DMS53 treated with DMSO at 0.1 percent for 48 hours (cell line): ENCODE results near the gene RACGAP1.

Source experiments
- DNase-seq: peaks from one replicate; lab custom pipeline; 2025; ENCODE audit not compliant: unreplicated experiment; lab: John Stamatoyannopoulos, UW

RACGAP1 gene

DNA sequence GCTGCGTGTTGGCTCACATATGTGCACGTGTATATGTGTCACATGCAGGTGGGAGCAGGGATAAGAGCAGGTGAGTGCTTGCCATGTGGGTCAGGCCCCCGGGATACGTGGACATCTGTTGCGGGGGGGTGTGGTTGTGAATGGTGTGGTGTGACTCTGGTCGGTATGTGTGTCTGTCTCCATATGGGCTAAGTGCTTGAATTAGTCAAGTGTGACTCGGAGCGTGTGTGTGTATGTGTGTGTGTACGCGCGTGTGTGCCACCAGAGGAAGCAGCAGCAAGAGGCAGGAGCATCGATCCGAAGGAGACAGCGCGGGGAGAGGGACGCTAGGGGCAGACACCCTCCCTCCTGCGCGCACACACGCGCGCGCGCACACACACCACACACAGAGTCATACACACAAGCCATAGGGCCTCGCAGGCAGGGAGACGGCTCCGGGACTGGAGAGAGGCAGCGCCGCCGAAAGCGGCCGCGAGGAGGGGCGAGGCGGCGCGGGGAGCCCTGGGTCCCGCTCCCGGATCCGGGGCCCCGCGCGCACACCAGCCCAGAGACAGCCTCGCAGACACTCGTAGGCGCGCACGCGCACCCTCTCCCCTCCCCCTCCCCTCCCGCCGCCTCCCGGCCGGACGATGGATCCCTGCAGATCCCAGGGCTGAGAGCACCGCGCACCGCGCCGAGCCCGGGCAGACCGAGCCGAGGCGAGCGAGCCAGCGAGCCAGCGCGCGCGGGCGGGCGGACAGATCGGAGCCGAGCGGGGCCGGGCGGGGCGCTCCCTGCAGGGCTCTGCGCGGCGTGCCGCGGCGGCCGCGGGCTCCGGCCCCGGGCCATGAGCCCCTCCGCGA is 31.9 kb upstream of the RACGAP1 start, which contains the start of gene ASIC1:
Gene ASIC1, plus strand, starts transcription at position 597 of the 842 bp plus-strand sequence. CDS start 1,171 bp downstream, outside the sequence.
- no peak for DNase-seq

DNA sequence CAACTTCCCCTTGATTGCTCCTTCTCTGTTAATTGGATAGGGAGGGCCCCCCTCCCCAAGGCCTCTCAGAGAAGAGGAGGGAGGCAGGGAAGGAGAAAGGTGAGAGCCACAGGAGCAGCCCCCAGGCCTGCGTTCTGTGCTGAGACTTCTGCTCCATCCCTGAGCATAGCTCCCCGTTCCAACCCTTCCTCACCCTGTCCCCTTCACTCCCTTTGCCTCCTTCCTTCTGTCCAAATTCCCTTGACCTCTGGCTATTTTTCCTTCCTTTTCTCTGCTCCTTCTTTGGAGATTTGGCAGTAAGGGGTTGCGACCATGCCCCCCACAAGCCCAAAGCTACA is 31.3 kb upstream of the RACGAP1 start:
- DNase-seq, result no peak

DNA sequence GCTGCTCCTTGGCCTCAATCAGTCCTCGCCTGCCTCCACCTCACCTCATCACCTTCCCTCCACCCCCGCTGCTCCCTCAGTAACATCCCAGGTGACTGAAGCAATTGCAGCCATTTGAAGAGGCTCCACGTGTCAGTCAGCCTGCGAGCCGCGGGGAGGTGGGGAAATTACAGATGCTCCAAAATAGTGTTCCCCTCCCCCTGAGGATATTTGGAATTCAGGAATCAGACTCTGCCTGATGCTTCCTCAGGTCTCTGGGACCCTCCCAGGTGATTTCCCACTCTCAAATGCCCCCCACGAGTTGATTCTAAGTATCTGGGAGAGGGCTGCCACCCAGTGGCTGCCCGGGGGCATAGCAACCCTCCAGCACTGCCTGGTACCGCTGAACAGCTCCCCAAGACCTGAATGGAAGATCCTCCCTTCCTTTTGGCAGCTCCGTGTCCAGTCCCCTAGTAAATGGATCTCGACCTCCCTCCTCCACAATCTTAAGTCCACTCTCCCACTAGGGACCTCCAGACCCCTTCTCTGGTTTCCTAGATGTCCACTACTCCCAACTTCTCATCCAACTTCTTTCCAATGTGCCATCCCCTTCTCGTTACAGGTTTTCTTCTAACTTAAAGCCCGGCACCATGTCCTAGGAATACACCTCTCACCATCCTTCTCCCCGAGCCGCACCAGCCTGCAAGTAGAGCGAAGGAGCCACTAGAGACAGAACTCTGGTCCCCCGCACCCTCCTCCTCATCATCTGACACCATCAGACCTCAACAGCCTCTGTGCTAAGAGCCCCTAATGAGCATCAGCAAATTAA is 30.7 kb upstream of the RACGAP1 start:
- peak; percentile 44 for DNase-seq

DNA sequence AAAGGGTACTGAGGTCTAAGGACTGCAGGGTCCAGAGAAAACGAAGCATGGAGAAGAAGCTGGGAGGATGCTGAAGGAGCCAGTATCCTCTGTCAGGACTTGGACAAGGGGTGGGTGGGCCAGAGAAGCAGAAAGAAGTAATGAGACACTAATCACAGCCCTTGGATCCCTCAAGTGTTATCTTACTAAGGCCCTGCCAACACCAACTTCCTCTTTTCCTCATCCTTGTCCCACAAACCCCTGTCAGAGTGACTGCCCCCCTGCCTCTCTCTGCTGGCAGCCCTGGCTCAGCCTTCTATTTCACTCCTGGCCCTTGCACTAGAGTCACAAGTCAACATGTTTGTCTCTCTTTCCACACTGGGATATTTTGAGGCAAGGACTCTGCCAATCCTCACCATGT is 28.3 kb upstream of the RACGAP1 start:
- no peak for DNase-seq

DNA sequence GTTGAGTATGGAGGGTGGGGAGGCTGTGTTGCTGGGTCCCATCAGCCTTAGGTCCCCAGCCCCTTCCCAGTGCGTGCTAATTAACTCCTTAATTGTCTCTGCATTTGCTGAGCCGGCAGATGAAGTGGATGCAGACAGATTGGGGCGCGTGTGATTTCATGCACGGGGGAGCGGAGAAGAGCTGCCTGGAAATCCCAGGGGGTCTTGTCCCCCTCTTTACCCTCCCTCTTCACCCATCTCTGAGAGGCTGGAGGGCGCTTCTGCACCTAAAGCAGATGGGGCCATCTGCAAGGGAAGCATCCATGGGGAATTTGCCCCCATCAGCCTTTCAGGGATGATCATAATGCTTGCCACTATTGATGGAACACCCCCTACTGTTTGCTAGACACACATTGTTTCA is 27.7 kb upstream of the RACGAP1 start:
- no peak for DNase-seq

DNA sequence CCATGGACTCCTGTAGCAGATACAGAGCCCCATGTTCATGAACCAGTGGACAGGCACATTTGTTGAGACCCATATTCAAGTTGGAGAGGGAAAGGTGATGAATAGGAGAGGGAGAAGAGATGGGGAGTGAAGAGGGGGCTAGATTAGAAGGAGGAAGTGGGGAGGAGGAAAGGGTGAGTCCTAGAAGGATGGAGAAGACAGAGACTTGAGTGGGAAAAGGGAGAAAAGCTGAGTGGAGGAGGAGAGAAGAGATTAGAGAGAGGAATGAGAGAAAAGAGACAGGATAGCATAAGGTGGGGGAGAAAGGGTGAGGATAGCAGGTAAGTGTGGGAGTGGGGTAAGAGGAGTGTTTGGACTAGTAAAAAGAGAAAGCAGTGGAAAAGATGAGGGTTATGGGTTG is 27.2 kb upstream of the RACGAP1 start:
- no peak for DNase-seq

DNA sequence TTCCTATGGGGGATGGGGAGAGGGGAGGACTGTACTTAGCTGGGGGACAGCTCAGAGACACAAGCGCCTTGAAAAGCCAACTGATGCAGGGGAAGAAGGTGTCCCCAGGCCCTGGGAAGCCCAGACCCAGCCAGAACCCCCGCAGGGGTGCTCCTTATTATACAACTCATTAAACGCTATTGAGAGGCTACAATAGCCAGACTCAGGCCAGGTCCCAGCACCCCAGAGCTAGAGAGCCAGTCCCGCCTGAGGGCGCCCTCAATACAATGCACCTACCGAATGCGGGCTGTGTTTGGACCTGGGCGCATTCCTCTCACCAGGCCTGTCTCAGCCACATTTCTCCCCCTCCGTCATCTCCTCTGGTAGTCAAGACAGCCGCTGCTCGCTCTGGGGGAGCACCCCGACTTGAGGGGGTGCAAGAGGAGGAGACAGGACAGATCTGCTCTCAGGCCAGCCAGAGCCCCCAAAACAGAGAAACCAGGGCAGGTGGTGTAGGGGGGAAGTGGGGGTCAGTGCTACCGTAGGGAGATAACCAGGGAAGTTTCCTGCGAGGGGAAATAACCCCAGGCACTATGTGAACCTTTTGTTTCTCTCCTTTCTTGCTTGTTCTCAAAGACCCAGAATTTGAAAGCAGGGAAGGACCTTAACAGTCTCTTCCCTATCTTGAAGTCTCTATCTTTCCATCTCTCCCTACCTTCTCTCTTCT is 26.0 kb upstream of the RACGAP1 start:
- no peak for DNase-seq

DNA sequence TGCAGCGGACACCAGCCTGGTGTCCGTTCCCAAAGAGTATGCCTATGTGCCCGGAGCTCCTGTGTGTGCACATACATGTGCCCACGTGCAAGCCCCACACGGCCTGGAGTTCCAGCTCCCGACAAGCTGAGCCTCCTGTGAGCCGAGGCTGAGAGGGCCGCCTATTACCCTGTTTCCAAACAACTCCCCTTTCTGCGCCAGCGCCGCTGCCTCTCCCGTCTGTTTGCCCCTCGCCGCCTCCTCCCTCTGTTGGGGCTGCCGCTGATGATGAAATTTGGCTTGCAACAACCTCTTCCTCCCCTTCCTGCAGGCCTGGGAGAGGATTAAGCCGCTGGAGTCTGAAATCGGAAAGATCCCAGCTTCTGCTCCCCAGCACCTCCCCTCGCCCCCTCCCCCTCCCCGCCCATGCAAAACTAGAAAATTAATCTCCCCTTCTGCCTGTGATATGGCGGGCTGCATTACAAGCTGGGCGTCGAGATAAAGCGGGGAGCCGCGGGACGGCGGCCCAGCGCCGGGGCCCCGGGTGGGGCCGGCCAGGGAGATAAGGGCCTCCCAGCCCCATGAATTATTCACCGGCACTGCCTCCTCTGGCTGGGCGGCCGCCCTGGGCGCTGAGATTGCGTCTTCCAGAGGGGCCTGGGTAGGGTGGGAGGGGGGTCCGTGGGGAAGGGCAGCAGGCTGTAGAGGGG is 25.3 kb upstream of the RACGAP1 start:
- no peak for DNase-seq

DNA sequence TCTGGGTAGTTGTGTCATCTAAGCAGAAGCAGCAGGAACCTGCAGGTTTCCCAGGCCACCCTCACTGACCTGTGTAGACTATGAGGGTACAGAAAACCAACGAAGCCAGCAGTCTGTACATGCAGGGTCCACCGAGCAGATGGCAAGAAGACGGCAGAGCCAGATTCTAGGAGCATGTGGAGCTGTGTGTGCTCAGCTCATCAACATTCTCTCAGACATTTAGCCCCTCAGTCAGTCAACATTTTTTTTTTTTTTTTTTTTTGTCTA is 24.8 kb upstream of the RACGAP1 start:
- DNase-seq, result no peak

DNA sequence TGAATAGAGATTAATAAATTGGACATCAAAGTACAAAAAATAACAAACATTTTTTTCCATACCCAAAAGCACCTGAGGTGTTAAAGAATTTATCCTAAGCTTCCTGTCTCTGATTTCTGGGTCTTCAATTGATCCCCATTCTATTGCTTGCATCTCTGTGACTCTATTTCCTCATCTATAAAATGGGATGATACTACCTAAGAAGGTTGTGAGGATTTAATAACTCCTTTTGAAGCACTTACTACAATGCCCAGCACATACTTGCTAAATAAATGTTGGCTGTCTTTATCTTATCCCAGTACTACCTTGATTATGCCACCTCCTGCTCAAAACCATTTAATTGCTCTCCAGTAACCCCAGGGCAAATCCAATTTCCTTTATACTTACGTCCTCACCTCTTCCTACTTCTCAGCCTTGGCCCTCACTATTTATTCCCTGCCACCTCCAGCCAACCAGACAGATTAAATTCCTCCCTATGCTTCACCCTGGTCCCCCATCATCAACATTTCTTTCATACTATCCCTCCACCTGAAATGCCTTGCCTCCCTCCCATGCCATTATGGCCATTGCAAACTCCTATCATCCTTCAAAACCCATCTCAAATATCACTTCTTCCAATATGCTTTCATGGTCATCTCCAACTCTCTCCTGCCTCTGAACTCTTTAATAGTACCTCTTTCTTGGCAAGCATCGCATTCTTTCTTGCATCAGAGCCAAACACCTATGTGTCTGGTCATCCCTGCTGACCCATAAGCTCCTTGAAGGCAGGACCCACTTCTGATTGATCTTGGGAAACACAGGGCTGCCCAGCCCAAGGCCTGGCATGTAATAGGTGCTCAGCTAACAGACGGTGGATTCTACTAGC is 24.2 kb upstream of the RACGAP1 start:
- no peak for DNase-seq

DNA sequence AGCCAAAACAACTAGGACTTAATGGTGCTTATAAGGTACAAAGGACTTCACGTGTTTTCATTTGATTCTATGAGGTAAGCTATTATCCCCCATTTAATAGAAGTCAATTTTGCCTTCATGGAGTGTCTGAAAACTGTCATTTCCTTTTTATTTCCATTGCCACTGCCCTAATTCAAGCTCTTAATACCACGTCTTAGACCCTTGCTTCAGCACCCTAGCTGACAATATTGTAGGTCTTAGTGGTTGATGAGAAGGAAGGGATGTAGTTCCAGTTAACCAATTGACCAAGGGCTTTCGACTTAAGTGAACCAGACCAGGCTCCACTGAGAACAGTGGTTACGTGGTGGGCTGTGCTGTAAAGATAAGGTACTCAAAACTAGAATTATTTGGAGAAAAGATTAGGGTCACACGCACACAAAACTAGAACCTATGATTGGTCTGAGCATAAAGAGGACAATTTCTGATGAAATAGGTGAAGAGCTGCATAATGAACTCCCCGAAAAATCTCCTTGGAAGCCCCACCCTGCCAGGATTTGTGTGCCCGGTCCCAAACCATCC is 22.5 kb upstream of the RACGAP1 start:
- no peak for DNase-seq

DNA sequence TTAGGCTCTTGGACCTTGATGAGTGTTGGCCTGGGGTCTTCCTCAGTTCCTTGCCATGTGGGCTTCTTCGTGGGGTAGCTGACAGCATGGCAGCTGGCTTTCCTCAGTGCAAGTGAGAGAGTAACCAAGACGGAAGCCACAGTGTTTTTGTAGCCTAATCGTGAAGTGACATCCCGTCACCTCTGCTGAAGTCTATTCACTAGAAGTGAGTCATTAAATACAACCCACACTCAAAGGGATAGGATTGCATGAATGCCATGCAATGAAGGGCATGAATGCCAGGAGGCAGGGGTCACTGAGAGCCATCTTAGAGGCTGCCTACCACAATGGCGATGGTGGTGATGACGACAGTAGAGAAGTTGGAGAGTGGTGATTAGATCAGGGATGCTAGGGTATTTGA is 18.6 kb upstream of the RACGAP1 start:
- no peak for DNase-seq

DNA sequence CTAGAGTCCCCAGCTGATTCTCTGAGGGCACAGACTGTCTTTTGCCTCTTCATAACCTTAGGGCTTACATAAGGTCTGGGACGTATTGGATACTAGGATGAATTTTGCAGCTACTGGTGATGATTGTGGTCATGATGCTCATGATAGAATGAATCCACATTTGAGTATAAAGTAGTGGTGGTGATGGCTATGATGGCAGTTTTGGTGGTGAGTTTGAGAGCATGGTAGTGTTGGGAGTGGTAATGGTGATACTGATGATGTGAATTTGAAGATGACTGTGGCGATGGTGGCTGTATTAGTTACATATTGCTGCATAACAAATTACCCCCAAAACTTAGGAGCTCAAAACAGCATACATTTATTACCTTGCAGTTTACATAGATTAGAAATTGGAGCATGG is 18.0 kb upstream of the RACGAP1 start:
- DNase-seq, result no peak

DNA sequence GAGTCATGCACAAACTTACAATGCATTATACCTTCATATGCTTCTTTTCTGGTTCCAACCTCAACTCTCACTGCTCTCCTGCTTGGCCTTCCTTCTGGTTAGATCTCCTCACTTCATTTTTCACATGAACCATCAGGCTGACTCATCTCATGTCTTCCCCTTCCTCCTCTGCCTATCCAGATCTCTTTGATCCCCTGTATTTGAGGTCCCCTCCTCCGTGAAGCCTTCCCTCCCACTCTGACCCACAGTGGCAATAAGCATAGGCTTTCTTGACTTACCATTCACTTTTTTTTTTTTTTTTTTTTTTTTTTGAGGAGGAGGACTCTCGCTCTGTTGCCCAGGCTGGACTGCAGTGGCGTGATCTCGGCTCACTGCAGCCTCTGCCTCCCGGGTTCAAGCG is 17.4 kb upstream of the RACGAP1 start:
- DNase-seq, result no peak

DNA sequence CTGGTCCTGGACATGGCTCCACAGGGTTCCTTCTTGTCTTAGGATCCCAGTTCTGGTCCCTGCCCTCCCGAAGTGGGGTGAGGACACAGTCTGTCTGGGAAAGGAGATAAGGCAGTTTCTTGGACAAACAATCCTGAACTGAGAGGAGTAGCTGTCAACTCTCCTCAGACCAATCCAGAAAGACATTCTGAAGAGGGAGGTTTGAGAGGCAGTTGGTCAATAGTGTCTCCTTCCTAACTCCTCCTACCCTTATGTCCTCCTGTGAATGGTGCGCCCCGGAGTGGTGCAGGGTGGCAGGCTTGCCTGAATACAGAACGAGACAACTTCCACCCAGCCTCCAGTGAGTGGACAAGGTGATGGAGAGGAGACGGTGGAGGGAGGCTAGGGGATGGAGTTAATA is 16.7 kb upstream of the RACGAP1 start:
- no peak for DNase-seq

DNA sequence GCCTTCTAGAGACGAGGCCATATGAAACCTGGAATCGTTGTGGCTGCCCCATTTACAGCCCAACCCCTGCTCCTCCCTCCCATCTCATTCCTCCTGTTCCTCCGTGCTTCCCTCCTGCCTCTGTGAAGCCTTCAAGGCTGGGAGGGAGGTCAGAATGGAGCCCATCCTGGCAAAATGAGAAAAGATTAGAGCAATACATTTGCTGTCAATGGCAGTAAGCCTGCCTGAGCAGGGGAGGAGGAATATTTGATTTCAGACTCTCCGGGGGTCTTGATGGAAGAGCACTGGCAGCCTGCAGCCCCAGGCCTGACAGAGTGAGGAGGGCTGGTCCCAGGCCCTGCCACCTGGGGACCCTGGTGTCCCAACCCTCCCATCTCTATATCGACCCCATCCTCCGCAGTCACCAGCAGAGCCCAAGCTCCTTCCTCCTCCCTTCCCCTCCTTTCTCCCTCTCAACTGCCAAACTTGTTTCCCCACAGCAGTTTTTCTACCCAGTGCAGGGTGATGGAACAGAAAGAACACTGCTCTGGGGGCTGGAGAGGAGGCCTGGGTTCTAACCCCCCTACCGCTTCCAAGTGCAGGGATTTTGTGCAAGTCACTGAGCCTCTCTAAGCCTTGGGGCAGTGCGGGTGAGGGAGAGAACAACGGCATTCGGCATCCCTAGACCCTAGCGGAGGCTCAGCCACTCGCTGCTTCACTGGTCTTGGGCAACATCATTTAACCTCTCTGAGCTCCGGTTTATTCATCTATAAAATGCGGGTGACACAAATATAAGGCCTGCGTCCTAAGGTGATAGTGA is 16.0 kb upstream of the RACGAP1 start:
- DNase-seq, result no peak

DNA sequence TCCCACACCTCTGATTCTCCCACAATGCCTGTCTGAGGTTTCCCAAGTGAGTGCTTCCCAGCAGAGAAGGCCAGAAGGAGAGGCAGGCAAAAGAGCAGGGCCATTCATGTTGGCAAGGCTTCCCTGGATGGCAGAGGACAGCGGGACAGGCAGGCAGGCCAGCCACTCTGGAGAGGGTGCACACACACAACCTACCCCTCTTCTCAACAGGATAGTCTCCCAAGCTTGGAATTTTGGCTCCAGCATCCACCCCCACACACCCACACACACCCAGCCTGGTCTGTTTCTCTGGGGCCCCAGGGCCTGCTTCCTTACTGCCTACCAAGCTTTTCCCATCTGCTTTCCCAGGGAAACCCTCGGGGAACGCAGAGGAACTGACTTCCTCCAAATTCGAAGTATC is 15.4 kb upstream of the RACGAP1 start:
- no peak for DNase-seq

DNA sequence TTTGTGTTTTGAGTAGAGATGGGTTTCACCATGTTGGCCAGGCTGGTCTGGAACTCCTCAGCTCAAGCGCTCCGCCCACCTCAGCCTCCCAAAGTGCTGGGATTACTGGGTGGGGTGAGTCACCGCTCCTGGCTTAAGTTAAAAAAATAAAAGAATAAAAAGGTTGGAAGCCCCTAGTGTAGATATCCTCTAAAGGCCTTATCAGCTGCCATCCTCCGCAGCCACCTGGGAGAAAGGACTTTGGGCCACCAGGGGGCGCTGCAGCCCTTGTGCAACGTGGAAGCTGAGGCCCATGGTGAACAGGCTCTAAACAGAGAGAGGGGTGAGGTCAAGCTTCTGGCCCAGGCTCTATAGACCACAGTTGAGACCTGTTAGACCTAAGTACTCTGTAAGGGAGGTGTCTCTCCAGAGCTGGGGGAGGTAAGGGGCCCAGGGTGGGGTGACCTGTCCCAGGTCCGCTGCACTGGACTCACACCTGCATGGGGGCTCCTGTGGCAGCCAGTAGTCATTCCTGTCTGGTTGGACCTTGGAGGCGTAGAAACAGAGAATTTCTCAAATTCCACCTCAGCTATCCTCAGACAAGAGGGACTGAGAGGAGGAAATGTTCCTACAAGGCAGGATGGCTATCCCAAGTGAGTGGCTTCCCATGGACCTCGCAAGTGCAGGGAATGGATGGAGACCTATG is 14.0 kb upstream of the RACGAP1 start:
- DNase-seq, result peak; percentile 66

DNA sequence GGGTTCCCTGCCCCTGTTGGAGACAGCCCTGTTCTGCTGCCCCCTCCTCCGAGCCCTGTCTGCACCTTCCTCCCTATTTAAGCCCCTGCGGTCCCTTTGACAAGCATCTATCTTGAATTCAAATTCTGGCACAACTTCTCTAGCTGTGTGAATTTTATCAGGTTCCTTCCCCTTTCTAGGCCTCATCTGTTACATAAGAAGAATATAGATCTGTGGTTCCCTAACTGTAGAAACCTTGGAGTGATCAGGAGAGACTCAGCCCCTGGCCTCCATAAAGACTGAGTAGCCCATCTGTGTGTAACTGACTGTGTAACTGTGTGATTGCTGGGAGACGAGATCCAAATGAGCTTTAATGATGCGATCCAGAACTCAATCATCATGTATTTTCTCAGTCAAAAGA is 13.0 kb upstream of the RACGAP1 start:
- DNase-seq, result no peak
